ENCODE measurements around the gene UBE2J2. TPM values are rescaled to one million over a fixed set of nuclear protein-coding genes. Genes with fewer than 3 reads are reported as not detected.

Gene UBE2J2
- total RNA-seq, 1 experiment from 2014 or later = 49.6 TPM

DNA sequence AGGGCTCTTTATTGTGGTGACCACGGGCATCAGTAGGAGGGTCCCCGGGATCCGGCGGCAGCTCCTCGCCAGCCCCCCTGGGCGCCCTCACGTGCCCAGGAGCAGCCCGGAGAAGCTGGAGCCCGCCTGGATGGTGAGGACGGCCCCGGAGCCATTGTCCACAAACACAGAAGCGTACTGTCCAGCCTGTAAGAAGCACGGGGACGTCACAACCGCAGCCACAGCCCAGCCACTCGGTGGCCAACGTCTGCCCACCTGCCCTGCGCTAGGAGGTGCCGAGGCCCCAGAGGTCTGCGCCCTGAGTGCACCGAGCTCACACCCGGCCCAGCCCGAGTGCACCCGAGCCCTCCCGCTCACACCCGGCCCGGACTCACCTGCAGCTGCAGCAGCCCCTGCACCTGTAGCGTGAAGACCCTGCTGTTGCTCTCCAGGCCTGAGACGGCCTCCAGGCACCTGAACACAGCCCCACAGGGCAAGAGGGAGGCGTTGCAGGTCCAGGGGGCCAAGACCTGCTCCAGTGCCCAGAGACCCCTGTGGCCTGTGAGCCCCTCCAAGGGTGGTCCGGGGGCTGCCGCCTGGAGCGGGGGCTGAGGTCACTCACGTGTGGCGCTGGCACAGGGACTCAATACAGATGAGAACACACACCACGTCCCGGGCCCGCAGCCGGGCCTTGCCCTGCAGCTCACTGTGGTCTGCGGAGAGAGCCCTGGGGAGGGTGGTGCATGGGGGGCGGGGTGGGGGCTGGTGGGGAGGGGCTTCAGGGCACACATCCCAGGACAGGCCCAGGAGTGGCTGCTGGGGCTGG lies 31.0 kb downstream of the UBE2J2 start:
- DNase-seq (ENCODE audit: extremely low read depth, low read depth) = no peak

DNA sequence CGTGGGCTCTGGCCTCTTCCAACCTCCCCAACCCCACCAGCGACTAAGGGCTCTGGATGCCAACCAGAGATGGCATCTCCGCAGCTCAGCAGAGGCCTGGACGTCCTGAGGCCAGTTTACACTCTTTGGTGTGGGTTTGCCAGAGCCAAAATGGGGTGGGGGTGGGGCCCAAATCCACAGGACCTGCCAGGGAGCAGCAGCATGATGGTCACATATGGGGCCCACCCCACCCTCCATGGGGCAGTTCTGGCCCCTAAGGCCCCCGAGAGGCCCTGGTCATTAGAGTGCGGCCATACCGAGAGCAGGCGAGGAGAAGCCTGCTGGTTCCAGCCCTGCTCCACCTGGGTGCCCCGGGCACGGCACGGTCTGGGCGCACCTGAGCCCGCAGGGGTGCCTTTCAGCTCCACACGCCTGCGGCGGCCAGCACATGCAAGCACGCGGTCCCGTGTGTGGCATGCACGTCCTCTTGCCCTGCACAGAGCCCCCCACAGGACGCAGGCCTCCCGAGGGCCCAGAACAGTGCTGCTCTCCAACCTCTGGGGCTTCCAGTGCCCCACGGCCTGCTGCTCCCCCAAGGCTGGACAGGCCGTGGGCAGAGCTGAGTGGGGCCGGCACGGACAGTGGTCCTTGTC lies 31.9 kb downstream of the UBE2J2 start:
- no peak for DNase-seq (ENCODE audit: extremely low read depth, low read depth)

GRCh38 chr1:1240822-1241587 lies 32.6 kb downstream of the UBE2J2 start:
- DNase-seq (ENCODE audit: extremely low read depth, low read depth) = no peak

- no peak for DNase-seq (ENCODE audit: extremely low read depth, low read depth)
Observed at GRCh38 chr1:1240348-1240732, 33.3 kb downstream of the UBE2J2 start.

DNA sequence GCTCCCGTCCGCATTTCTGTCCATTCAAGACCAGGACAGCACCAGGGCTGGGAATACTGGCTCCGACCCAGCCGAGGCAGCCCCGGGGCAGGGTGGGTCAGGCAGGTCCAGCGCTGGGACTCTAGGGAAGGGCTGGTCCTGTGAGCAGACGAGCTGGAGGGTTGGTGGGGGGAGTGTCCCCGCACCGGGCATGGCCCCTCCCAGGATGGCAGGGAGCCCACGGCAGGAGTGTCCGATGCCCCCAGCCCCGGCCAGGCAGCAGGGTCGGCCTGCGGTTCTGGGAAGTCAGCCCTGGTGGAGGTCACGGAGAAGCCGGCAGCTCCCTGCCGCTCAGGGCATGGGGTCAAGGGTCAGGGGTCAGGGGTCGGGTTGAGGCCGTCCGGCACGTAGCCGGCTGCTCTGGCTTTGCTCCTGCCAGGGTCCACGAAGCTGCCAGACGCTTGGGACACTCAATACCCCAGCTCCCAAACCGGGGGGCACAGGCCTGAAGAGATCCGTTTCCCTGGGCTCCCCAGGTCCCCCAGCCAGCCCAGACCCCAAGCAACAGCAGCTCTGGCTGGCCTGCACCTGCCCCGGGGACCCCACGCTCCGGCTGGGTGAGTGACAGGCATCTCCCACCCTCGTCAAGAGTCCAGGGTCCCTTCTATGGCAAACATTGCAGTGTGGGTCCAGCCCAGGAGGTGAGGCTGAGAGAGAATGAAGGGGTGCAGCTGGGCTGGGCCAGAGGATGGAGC lies 33.9 kb downstream of the UBE2J2 start:
- no peak for DNase-seq (ENCODE audit: extremely low read depth, low read depth)

- DNase-seq (ENCODE audit: extremely low read depth, low read depth) = no peak
Observed at GRCh38 chr1:1239227-1239613, 34.4 kb downstream of the UBE2J2 start.

- DNase-seq (ENCODE audit: extremely low read depth, low read depth) = no peak
Observed at GRCh38 chr1:1238702-1239178, 34.9 kb downstream of the UBE2J2 start.

DNA sequence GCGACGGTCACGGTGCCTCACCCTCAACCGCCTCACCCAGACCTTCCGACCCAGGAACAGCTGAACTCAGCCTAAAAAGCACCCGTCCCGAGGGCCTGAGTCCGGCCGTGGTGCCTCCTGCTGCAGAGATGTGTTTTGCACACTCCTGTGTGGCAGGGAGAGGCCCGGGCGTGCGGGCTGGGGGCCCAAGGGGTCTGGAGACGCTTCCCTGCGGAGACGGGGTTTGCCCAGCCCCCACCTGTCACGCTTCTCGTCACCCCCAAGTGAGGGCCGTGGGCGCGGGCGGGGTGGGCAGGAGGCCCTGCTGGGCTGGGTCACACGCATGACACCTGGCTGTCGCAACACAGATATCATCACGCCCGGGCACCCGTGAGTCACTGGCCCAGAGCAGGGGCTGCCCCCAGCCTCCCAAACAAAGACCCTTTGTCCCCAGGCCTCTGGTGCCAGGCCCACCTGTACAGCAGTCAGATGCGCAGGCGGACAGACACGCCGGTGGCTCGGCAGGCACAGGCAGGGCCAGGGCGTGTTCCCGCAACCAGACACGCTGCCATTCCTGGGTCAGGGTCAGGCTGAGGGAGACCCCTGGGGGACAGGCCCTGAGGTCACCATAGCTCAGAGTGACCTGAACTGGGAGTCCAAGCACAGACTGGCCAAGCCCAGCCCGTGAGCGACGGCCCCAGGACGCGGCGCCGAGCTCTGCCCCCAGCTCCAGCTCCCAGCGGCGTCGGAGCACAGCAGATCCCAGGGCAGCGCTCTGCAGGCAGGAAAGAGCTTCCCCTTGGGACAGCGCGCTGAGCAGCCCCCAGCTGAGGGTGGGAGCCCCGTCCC lies 35.6 kb downstream of the UBE2J2 start:
- DNase-seq (ENCODE audit: extremely low read depth, low read depth) = no peak

DNA sequence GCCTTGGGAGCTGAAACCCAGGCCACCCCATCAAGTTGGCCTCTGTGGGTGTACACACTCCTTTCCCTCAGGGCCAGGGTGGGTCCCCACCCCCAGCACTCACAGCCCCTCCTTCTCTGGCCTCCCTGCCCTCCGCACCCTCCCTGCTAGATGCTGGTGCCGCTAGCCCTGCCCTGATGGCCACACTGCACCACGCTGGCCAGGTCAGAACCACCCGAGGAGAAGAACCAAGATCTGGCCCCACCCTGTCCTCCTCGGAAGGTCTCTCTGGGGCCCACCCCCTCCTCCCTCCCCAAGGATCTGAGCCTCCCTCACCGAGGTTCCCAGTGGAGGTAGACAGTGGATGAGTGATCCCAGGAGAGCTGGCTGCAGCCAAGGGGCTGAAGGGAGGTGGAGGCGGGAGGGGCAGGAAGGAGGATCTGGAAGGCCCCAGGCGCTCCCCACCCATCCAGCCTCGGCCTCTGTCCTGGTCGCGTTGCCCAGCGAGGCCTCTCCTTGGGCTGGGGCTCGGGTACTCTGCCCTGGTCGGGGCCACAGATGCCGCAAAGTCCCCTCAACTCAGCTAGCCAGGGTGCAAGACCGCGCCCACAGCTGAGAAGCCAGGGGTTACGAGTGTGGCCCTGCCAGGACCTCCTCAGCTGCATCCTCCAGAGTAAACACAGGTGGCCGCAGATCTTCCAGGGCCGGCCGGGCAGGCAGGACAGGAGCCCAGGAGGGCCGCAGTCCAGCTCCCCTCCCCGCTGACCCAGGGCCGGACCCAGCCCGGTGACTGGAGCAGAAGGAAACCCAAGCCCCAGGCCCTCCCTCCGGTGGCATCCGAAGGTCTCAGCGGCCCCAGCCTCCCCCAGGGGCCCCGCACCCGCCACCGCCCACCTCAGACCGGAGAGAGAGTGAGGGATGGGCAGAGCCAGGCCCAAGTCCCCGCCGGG lies 36.4 kb downstream of the UBE2J2 start:
- DNase-seq (ENCODE audit: extremely low read depth, low read depth) = no peak

GRCh38 chr1:1236176-1236763 lies 37.4 kb downstream of the UBE2J2 start:
- DNase-seq (ENCODE audit: extremely low read depth, low read depth) = no peak

- no peak for DNase-seq (ENCODE audit: extremely low read depth, low read depth)
Observed at GRCh38 chr1:1235016-1235744, 38.5 kb downstream of the UBE2J2 start.

DNA sequence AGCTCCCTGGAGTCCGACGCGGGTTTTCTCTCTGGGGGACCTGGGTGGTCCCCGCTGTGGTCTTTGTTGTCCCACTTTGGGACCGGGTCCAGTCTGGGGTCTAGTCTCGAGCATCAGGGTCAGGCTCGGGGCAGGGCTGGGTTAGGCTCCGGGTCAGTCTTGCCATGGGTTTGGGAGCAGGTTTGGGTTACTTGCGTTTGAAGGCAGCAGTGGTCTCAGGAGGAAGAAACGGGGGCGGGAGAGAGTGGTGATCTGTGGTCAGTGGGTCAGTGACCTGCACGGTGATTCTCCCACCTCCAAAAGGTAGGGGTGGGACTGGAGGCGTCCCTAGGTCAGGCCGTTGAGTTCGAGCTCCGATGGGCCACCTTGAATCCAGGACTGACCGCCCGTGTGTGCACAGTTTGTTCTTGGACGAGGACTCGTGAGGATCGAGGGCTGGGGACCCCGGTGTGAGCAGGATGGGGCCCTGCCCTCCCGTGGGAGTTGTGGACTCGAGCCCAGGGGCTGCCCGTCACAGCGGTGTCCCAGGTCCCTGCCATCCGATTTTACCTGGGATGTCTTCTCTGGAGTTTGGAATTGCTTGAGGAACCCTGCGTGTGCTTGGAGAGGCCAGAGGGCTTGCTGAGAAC lies 39.4 kb downstream of the UBE2J2 start:
- DNase-seq (ENCODE audit: extremely low read depth, low read depth) = no peak

- DNase-seq (ENCODE audit: extremely low read depth, low read depth) = no peak
Observed at GRCh38 chr1:1233567-1233892, 40.1 kb downstream of the UBE2J2 start.

GRCh38 chr1:1232796-1233566 lies 40.7 kb downstream of the UBE2J2 start:
- no peak for DNase-seq (ENCODE audit: extremely low read depth, low read depth)

- no peak for DNase-seq (ENCODE audit: extremely low read depth, low read depth)
Observed at GRCh38 chr1:1232208-1232795, 41.4 kb downstream of the UBE2J2 start, which contains the start of gene B3GALT6. TSS of gene B3GALT6 (plus strand) at chr1:1232237. CDS start at chr1:1232279, 42 bp downstream.
